Type B pancreatic cell (in vitro differentiated cells): ENCODE results near the gene MREG. TPM values are rescaled to one million over a fixed set of nuclear protein-coding genes. Genes with fewer than 3 reads are reported as not detected.

Source experiments
- DNase-seq: peaks from one replicate; pipeline ENCODE4 v3.0.0; 2021; ENCODE audit warnings: mixed read lengths; ENCODE audit not compliant: unreplicated experiment; ENCODE audit errors: extremely low spot score
- H3K27ac Mint-ChIP-seq: 2 replicates; pipeline ENCODE4 v1.8.0; 2021; ENCODE audit warnings: mild to moderate bottlenecking, mixed read lengths
- H3K27me3 Mint-ChIP-seq: 2 replicates; pipeline ENCODE4 v1.8.0; 2021; ENCODE audit warnings: mixed read lengths
- H3K36me3 Mint-ChIP-seq: 2 replicates; pipeline ENCODE4 v1.8.0; 2021; ENCODE audit warnings: mixed read lengths
- H3K4me1 Mint-ChIP-seq: one replicate; pipeline ENCODE4 v1.8.0; 2021; ENCODE audit warnings: mixed read lengths; ENCODE audit not compliant: unreplicated experiment
- H3K4me3 Mint-ChIP-seq: 2 replicates; pipeline ENCODE4 v1.8.0; 2021; ENCODE audit warnings: mild to moderate bottlenecking, mixed read lengths
- H3K9me3 Mint-ChIP-seq: 2 replicates; pipeline ENCODE4 v1.8.0; 2021; ENCODE audit warnings: mixed read lengths
- CTCF ChIP-seq: fragments of 200-600 bp; sonication (generic); conservative IDR thresholded peaks from 2 replicates; pipeline ENCODE4 v1.5.0; 2021; ENCODE audit warnings: antibody characterized with exemption, mild to moderate bottlenecking
- total RNA-seq: library from RNA; stranded (reverse); gene quantifications from 2 replicates; pipeline ENCODE4 v1.2.1, GENCODE V29; 2021; ENCODE audit warnings: low replicate concordance

The MREG gene
- total RNA-seq, 1 donor from 2014 or later = 15.7 TPM

- TF ChIP-seq CTCF = no peak
- Mint-ChIP-seq H3K9me3 (no peaks in the 10 kb centered on the region), H3K4me1 (peaks cover 5% of the 10 kb centered on the region), H3K4me3 (no peak overlapping the region), H3K36me3 (peaks cover 7% of the 10 kb centered on the region), H3K27me3 (no peaks in the 10 kb centered on the region), H3K27ac (no peak overlapping the region)
- DNase-seq = no peak
These were observed 16.9 kb upstream of the MREG start for GRCh38 chr2:216030216-216030615.

- no peak for DNase-seq
- H3K27ac Mint-ChIP-seq = no peak overlapping the region
- no peaks in the 10 kb centered on the region for H3K9me3 Mint-ChIP-seq
- no peaks in the 10 kb centered on the region for H3K27me3 Mint-ChIP-seq
- no peak for TF ChIP-seq CTCF
- H3K36me3 Mint-ChIP-seq = peaks cover 7% of the 10 kb centered on the region
- peaks cover 5% of the 10 kb centered on the region for H3K4me1 Mint-ChIP-seq
- H3K4me3 Mint-ChIP-seq = no peak overlapping the region
These were observed 16.2 kb upstream of the MREG start for GRCh38 chr2:216029416-216030129.

GRCh38 chr2:216024779-216025336 is 11.5 kb upstream of the MREG start:
- Mint-ChIP-seq H3K27me3 (no peaks in the 10 kb centered on the region), H3K4me3 (no peak overlapping the region), H3K9me3 (no peaks in the 10 kb centered on the region), H3K4me1 (no peaks in the 10 kb centered on the region), H3K36me3 (no peaks in the 10 kb centered on the region), H3K27ac (no peak overlapping the region)
- DNase-seq = no peak
- no peak for TF ChIP-seq CTCF

- TF ChIP-seq CTCF = peak; percentile 78
- Mint-ChIP-seq H3K27ac (no peak overlapping the region), H3K36me3 (no peaks in the 10 kb centered on the region), H3K9me3 (no peaks in the 10 kb centered on the region), H3K27me3 (no peaks in the 10 kb centered on the region), H3K4me1 (no peaks in the 10 kb centered on the region), H3K4me3 (no peak overlapping the region)
- DNase-seq = no peak
These were observed 9.8 kb upstream of the MREG start for GRCh38 chr2:216023055-216023648.

GRCh38 chr2:216021768-216022565 is 8.6 kb upstream of the MREG start:
- no peaks in the 10 kb centered on the region for H3K27me3 Mint-ChIP-seq
- H3K9me3 Mint-ChIP-seq = no peaks in the 10 kb centered on the region
- H3K36me3 Mint-ChIP-seq = no peaks in the 10 kb centered on the region
- no peaks in the 10 kb centered on the region for H3K4me1 Mint-ChIP-seq
- no peak overlapping the region for H3K4me3 Mint-ChIP-seq
- TF ChIP-seq CTCF = no peak
- no peak overlapping the region for H3K27ac Mint-ChIP-seq
- no peak for DNase-seq
